K562 (cell line): Measurements from ENCODE around the gene REX1BD. TPM values are rescaled to one million over a fixed set of nuclear protein-coding genes. Genes with fewer than 3 reads are reported as not detected.
A peak's percentile ranks its signal among the peaks of the same experiment; 100 is the strongest.

Source experiments
- ATAC-seq: fragments of 200-7000 bp; cut with Tn5 transposase; 3 replicates; pipeline ENCODE4 v1.9.1; 2020; ENCODE audit warnings: moderate library complexity
- BruUV-seq: library from RNA; stranded (reverse); fragments of 400-500 nt; replicated peaks from 2 replicates; lab custom pipeline; 2021; lab: Mats Ljungman, UMichigan
- CTCF ChIA-PET: fragments of 300-600 bp; formaldehyde crosslinking; extraction: SDS; loops from one replicate; lab custom pipeline; 2021; ENCODE audit warnings: low intra/inter-chr PET ratio; lab: Yijun Ruan, JAX
- POLR2A ChIA-PET: fragments of 300-600, 350-650 bp; sonication (Branson Sonifier 250); formaldehyde crosslinking; extraction: SDS; loops from one replicate; lab custom pipeline; 2021; ENCODE audit warnings: antibody characterized with exemption, inconsistent platforms; lab: Yijun Ruan, JAX
- DNase-seq, 4 experiments: peaks; one replicate each; pipeline versions ENCODE4 v3.0.0 to v3.0.0-alpha.2; 2011 to 2018; ENCODE audit warnings: low spot score in 3 of 4, mixed read lengths in 3 of 4; ENCODE audit errors: extremely low read depth in 1 of 4
- FAIRE-seq: peaks from 2 replicates; lab custom pipeline; 2011; peaks lifted over from hg19 to GRCh38; lab: Jason Lieb, UNC
- H2AFZ ChIP-seq: 2 replicates; pipeline ENCODE4 v1.6.0; 2011; ENCODE audit warnings: low read depth, low read length, control low read depth, inconsistent platforms
- H3K27ac ChIP-seq: fragments of 200-600 bp; 3 replicates; pipeline ENCODE4 v1.8.0; 2011; ENCODE audit warnings: low read depth, mild to moderate bottlenecking, control low read depth, inconsistent platforms, low read length, moderate library complexity, mixed read lengths; ENCODE audit errors: extremely low read depth
- H3K27me3 ChIP-seq, 2 experiments: fragments of 300-600 bp in 1 of 2; 2 replicates in 1 of 2; 3 replicates in 1 of 2; pipeline versions ENCODE4 v1.6.0 to v1.8.0; 2011; ENCODE audit warnings: inconsistent platforms in 2 of 2, low read length in 2 of 2, mild to moderate bottlenecking in 1 of 2, mixed read lengths in 1 of 2, moderate library complexity in 1 of 2; ENCODE audit not compliant: control insufficient read depth in 2 of 2, insufficient read depth in 2 of 2
- H3K36me3 ChIP-seq: fragments of 300-600 bp; 3 replicates; pipeline ENCODE4 v1.8.0; 2011; ENCODE audit warnings: mild to moderate bottlenecking, low read length, inconsistent platforms; ENCODE audit not compliant: control insufficient read depth, insufficient read depth
- H3K4me1 ChIP-seq, 2 experiments: fragments of 200-600 bp in 1 of 2; replicated peaks in 1 of 2; 2 replicates in 1 of 2; 3 replicates in 1 of 2; pipeline versions ENCODE4 v1.5.1 to v1.8.0; 2011; ENCODE audit warnings: inconsistent platforms in 2 of 2, low read length in 2 of 2, mild to moderate bottlenecking in 1 of 2, mixed read lengths in 1 of 2, moderate library complexity in 1 of 2; ENCODE audit not compliant: control insufficient read depth in 2 of 2, insufficient read depth in 2 of 2
- H3K4me2 ChIP-seq: 2 replicates; pipeline ENCODE4 v1.6.1; 2011; ENCODE audit warnings: low read length, control low read depth, inconsistent platforms, mixed read lengths; ENCODE audit not compliant: insufficient read depth
- H3K4me3 ChIP-seq: fragments of 200-600 bp; sonication (generic), shearing (Covaris generic); 2 replicates; pipeline ENCODE4 v1.5.1; 2016; ENCODE audit warnings: control low read depth, inconsistent platforms
- H3K79me2 ChIP-seq: fragments of 200-600 bp; 3 replicates; pipeline ENCODE4 v1.8.0; 2011; ENCODE audit warnings: low read length, inconsistent platforms; ENCODE audit not compliant: control insufficient read depth, insufficient read depth
- H3K9ac ChIP-seq, 2 experiments: 2 replicates each; pipeline versions ENCODE4 v1.6.0 to v1.6.1; 2011; ENCODE audit warnings: low read depth in 2 of 2, low read length in 2 of 2, control low read depth in 1 of 2, inconsistent platforms in 1 of 2, mild to moderate bottlenecking in 1 of 2, mixed read lengths in 1 of 2; ENCODE audit not compliant: insufficient read depth in 1 of 2
- H3K9me1 ChIP-seq: one replicate; pipeline ENCODE4 v1.6.0; 2011; ENCODE audit warnings: inconsistent platforms, mild to moderate bottlenecking, low read length, moderate library complexity; ENCODE audit not compliant: control insufficient read depth, insufficient read depth
- H3K9me3 ChIP-seq: replicated peaks from 2 replicates; pipeline ENCODE4 v1.5.1; 2011; ENCODE audit warnings: low read depth, low read length, inconsistent platforms; ENCODE audit not compliant: control insufficient read depth, insufficient read depth
- H4K20me1 ChIP-seq: replicated peaks from 2 replicates; pipeline ENCODE4 v1.6.1; 2011; ENCODE audit warnings: low read length, inconsistent platforms, mixed read lengths; ENCODE audit not compliant: control insufficient read depth, insufficient read depth
- BDP1 ChIP-seq: IDR thresholded peaks from 3 replicates; pipeline ENCODE4 v1.6.1; 2011; ENCODE audit not compliant: insufficient read length, insufficient read depth
- CBX2 ChIP-seq: fragments of 200-600 bp; sonication (generic); IDR thresholded peaks from one replicate; pipeline ENCODE4 v1.6.1; 2012; ENCODE audit warnings: mild to moderate bottlenecking, low read length, inconsistent platforms; ENCODE audit not compliant: insufficient read depth, poor library complexity, severe bottlenecking
- EP300 ChIP-seq: IDR thresholded peaks from 2 replicates; pipeline ENCODE4 v1.6.1; 2012; ENCODE audit warnings: low read length, improper control_type of control experiment
- HNRNPLL ChIP-seq: fragments of 200-400 bp; formaldehyde crosslinking; IDR thresholded peaks from 2 replicates; pipeline ENCODE4 v1.6.1; 2017; ENCODE audit warnings: low read length, low read depth, mild to moderate bottlenecking; ENCODE audit not compliant: poor library complexity, severe bottlenecking
- JUND ChIP-seq, 2 experiments: IDR thresholded peaks; 2 replicates in 1 of 2; 3 replicates in 1 of 2; pipeline ENCODE4 v1.6.1; 2011; ENCODE audit warnings: borderline replicate concordance in 2 of 2, low read depth in 2 of 2, low read length in 2 of 2, improper control_type of control experiment in 1 of 2, missing biosample characterization in 1 of 2, missing genetic modification characterization in 1 of 2, missing genetic modification reagents in 1 of 2
- PKNOX1 ChIP-seq: fragments of 450-650 bp; IDR thresholded peaks from 2 replicates; pipeline ENCODE4 v1.6.1; 2016
- RCOR1 ChIP-seq, 2 experiments: IDR thresholded peaks; 2 replicates each; pipeline ENCODE4 v1.6.1; 2012; ENCODE audit warnings: low read depth in 2 of 2, low read length in 2 of 2, borderline replicate concordance in 1 of 2, improper control_type of control experiment in 1 of 2
- SREBF2 ChIP-seq: sonication (generic); formaldehyde crosslinking; IDR thresholded peaks from 2 replicates; pipeline ENCODE4 v1.4.0; 2020; ENCODE audit warnings: mild to moderate bottlenecking, missing genetic modification reagents
- WGBS: fragments of 100-300 bp; shearing (Covaris generic); methylation state at CpG from one replicate; pipeline ENCODE4 v1.1.6; 2016; ENCODE audit warnings: low coverage, mixed read lengths; ENCODE audit not compliant: insufficient coverage; ENCODE audit errors: missing lambda C conversion rate; 5-methylcytosine and 5-hydroxymethylcytosine counted together
- in situ Hi-C: fragments of 300-500 bp; cut with MboI; formaldehyde crosslinking; loops from 4 replicates; pipeline ENCODE4 v1.15.0; 2018; ENCODE audit warnings: inconsistent platforms, mixed read lengths
- intact Hi-C: fragments of 100-400 bp; cut with micrococcal nuclease; formaldehyde crosslinking; loops from 2 replicates; pipeline ENCODE4 v1.14.2; 2022
- polyA plus RNA-seq, 8 experiments: library from polyadenylated mRNA; depleted of rRNA in 4 of 8; stranded (reverse) in 5 of 8; unstranded in 3 of 8; fragments of >200 nt; fragmentation: Nextera tagmentation in 2 of 8; fragmentation: Illumina TruSeq in 1 of 8; extraction: Ambion mirVana in 2 of 8; extraction: Trizol in 1 of 8; gene quantifications; 2 replicates each; pipeline versions ENCODE4 v1.2.1 to v1.2.3, GENCODE V29; 2011 to 2014; ENCODE audit warnings: inconsistent platforms in 1 of 8, missing spikeins in 1 of 8
- total RNA-seq, 7 experiments: library from RNA; depleted of rRNA in 6 of 7; stranded (reverse); fragments of >200 nt in 6 of 7; fragmentation: Illumina TruSeq in 2 of 7; extraction: Trizol in 2 of 7; gene quantifications; 2 replicates each; pipeline versions ENCODE4 v1.2.1 to v1.2.3, GENCODE V29; 2011 to 2021; ENCODE audit warnings: low replicate concordance in 1 of 7
- TF ChIP-seq, protein P1 (sequence below): sonication (generic); formaldehyde crosslinking; IDR thresholded peaks from 2 replicates; pipeline ENCODE4 v1.8.1; 2023; ENCODE audit warnings: mild to moderate bottlenecking, missing genetic modification reagents, moderate library complexity

REX1BD gene
- total and polyA plus RNA-seq, 9 of the 15 experiments (the other 6 are each of a cell fraction or from before 2014, with no cell fraction given) = 1.9 to 136 (median 13.8) TPM

- no peak overlapping the region for H3K4me2 ChIP-seq
- ATAC-seq (peak; percentile 44), FAIRE-seq (peak; percentile 42), DNase-seq (peak in 1 of 4 experiments; percentile 17)
- H3K9me3 ChIP-seq = no peaks in the 10 kb centered on the region
- H3K27me3 ChIP-seq = no peaks in the 10 kb centered on the region
- intact Hi-C loops = no loop called here
- no peaks in the 10 kb centered on the region for H3K79me2 ChIP-seq
- BruUV-seq = no TSS peak
- H4K20me1 ChIP-seq = no peaks in the 10 kb centered on the region
- TF ChIP-seq SREBF2 = no peak
- no peak for TF ChIP-seq CBX2
- no peak for TF ChIP-seq BDP1
- TF ChIP-seq RCOR1 (IDR thresholded peaks at IDR 0.05; ENCODE audit: borderline replicate concordance in 1 of 2, low read depth in 2 of 2, low read length in 2 of 2) = 0 out of 4 replicates have a peak, but pooled peaks of 1 of the 2 experiments have one; percentile 24
- TF ChIP-seq JUND (IDR thresholded peaks at IDR 0.05; ENCODE audit: borderline replicate concordance, low read depth, low read length) = 0 out of 2 replicates have a peak, but pooled peaks have one; percentile 8
- TF ChIP-seq JUND (tag; IDR thresholded peaks at IDR 0.05; ENCODE audit: borderline replicate concordance, low read depth, low read length) = no peak
- TF ChIP-seq HNRNPLL = no peak
- peak; percentile 23; the same call in 1 of the 2 replicates for TF ChIP-seq PKNOX1
- TF ChIP-seq, protein P1, sequence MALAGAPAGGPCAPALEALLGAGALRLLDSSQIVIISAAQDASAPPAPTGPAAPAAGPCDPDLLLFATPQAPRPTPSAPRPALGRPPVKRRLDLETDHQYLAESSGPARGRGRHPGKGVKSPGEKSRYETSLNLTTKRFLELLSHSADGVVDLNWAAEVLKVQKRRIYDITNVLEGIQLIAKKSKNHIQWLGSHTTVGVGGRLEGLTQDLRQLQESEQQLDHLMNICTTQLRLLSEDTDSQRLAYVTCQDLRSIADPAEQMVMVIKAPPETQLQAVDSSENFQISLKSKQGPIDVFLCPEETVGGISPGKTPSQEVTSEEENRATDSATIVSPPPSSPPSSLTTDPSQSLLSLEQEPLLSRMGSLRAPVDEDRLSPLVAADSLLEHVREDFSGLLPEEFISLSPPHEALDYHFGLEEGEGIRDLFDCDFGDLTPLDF (CRISPR knock-in tag) = no peak
- no peak for TF ChIP-seq EP300
- ChIA-PET POLR2A (no interaction called here), CTCF (interaction anchor here (0.7 kb wide), 1 partner anchor 50 kb away, joined by 4 read pairs; no protein-coding TSS in a partner anchor)
- H3K36me3 ChIP-seq = no peaks in the 10 kb centered on the region
- H3K9me1 ChIP-seq = no peaks in the 10 kb centered on the region
- H3K4me3 ChIP-seq = no peak overlapping the region
- WGBS = 16% methylated on average over 6 of the region's 6 CpGs
- in situ Hi-C loops = no loop called here
- no peak overlapping the region for H3K27ac ChIP-seq
- peak overlapping the region; percentile 34 for H2AFZ ChIP-seq
- no peak overlapping the region; a peak in 1 of 4 replicates for H3K9ac ChIP-seq
- H3K4me1 ChIP-seq = peaks cover 0 to 9% of the 10 kb centered on the region in 2 experiments; a peak in 2 of 5 replicates
Measured at GRCh38 chr19:18551631-18552030, 37.0 kb upstream of the REX1BD start.
